ENCODE results near the gene LETM1.

DNA sequence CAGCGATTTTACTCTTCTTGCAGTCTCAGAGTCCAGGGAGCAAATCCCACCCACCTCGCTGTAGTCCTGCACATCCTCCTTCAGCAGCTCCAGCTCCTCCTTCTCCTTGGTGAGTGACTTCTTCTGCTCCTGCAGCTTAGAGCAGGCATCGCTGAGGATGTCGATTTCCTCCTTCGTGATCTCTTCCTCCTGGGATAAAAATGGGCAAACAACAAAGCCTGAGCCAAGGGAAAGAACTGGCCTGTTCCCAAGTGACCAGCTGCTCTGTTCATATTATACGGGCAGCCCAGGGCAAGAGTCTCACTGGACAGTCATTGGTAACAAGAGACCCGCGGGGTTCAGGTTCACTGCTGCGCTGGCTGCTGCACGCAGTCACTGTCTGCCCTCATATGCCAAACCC is 36.7 kb downstream of the LETM1 start:
- TF ChIP-seq, protein P1, sequence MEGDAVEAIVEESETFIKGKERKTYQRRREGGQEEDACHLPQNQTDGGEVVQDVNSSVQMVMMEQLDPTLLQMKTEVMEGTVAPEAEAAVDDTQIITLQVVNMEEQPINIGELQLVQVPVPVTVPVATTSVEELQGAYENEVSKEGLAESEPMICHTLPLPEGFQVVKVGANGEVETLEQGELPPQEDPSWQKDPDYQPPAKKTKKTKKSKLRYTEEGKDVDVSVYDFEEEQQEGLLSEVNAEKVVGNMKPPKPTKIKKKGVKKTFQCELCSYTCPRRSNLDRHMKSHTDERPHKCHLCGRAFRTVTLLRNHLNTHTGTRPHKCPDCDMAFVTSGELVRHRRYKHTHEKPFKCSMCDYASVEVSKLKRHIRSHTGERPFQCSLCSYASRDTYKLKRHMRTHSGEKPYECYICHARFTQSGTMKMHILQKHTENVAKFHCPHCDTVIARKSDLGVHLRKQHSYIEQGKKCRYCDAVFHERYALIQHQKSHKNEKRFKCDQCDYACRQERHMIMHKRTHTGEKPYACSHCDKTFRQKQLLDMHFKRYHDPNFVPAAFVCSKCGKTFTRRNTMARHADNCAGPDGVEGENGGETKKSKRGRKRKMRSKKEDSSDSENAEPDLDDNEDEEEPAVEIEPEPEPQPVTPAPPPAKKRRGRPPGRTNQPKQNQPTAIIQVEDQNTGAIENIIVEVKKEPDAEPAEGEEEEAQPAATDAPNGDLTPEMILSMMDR (IDR thresholded peaks at IDR 0.05): no peak
- no peak for TF ChIP-seq EZH2 (IDR thresholded peaks at IDR 0.05)
- no peak for TF ChIP-seq EZH2phosphoT487 (IDR thresholded peaks at IDR 0.05)

Data from neural progenitor cell (in vitro differentiated cells).